ENCODE results near the gene CCDC12. TPM values are rescaled to one million over a fixed set of nuclear protein-coding genes. Genes with fewer than 3 reads are reported as not detected.

Gene CCDC12
- total RNA-seq, 6 experiments from 2014 or later = 14.6 to 24.2 (median 17.0) TPM

GRCh38 chr3:47016086-47016933 is 39.8 kb upstream of the CCDC12 start:
- no peaks in the 10 kb centered on the region for H3K9me3 ChIP-seq
- H3K27ac ChIP-seq = peak overlapping the region in 1 of 3 donors; percentile 33
- 75% methylated on average over 4 of the region's 4 CpGs for WGBS (ENCODE audit: insufficient coverage, low coverage, low lambda C conversion rate, missing lambda C conversion rate)
- intact Hi-C loops (cut with DNase I) = no loop called here
- DNase-seq (peak in 1 of 3 donors; percentile 78), ATAC-seq (peak; percentile 49 to 75 (median 66))
- H3K4me1 ChIP-seq = peaks cover 0 to 37% (median 15%) of the 10 kb centered on the region in 4 donors
- no peak overlapping the region for H3K4me3 ChIP-seq
- peaks cover 0 to 12% (median 0%) of the 10 kb centered on the region in 4 donors for H3K36me3 ChIP-seq
- no peak for TF ChIP-seq POLR2A (IDR thresholded peaks at IDR 0.05)
- TF ChIP-seq CTCF (IDR thresholded peaks at IDR 0.05) = no peak
- H3K27me3 ChIP-seq = no peaks in the 10 kb centered on the region

- no peak for TF ChIP-seq CTCF (IDR thresholded peaks at IDR 0.05)
- TF ChIP-seq POLR2A (IDR thresholded peaks at IDR 0.05) = no peak
- ATAC-seq = peak in 3 of 4 donors; percentile 16 to 53 (median 21)
- peaks cover 0 to 34% (median 15%) of the 10 kb centered on the region in 4 donors for H3K4me1 ChIP-seq
- intact Hi-C loops (cut with DNase I) = no loop called here
- peaks cover 0 to 12% (median 0%) of the 10 kb centered on the region in 4 donors for H3K36me3 ChIP-seq
- no peaks in the 10 kb centered on the region for H3K27me3 ChIP-seq
- DNase-seq = peak in 1 of 3 donors; percentile 48
- H3K4me3 ChIP-seq = no peak overlapping the region
- no peaks in the 10 kb centered on the region for H3K9me3 ChIP-seq
- H3K27ac ChIP-seq = peak overlapping the region in 1 of 3 donors; percentile 5
Observed at GRCh38 chr3:47015151-47015550, 38.6 kb upstream of the CCDC12 start.

GRCh38 chr3:47014036-47014435 is 37.5 kb upstream of the CCDC12 start:
- no peaks in the 10 kb centered on the region for H3K27me3 ChIP-seq
- H3K36me3 ChIP-seq = peaks cover 0 to 4% (median 0%) of the 10 kb centered on the region in 4 donors
- no peaks in the 10 kb centered on the region for H3K9me3 ChIP-seq
- intact Hi-C loops (cut with DNase I) = no loop called here
- H3K4me3 ChIP-seq = no peak overlapping the region
- peaks cover 0 to 34% (median 15%) of the 10 kb centered on the region in 4 donors for H3K4me1 ChIP-seq
- DNase-seq (no peak), ATAC-seq (no peak)
- no peak for TF ChIP-seq CTCF (IDR thresholded peaks at IDR 0.05)
- TF ChIP-seq POLR2A (IDR thresholded peaks at IDR 0.05) = no peak
- H3K27ac ChIP-seq = no peak overlapping the region

- DNase-seq = no peak
- ATAC-seq = no peak
- no peak overlapping the region for H3K27ac ChIP-seq
- H3K4me3 ChIP-seq = no peak overlapping the region
- no peaks in the 10 kb centered on the region for H3K27me3 ChIP-seq
- no peak for TF ChIP-seq CTCF (IDR thresholded peaks at IDR 0.05)
- no peak for TF ChIP-seq POLR2A (IDR thresholded peaks at IDR 0.05)
- H3K9me3 ChIP-seq = no peaks in the 10 kb centered on the region
- WGBS (ENCODE audit: insufficient coverage, low coverage, low lambda C conversion rate, missing lambda C conversion rate) = no CpG with 5 or more reads among the region's 3 CpGs
- H3K4me1 ChIP-seq = peaks cover 0 to 38% (median 17%) of the 10 kb centered on the region in 4 donors
- H3K36me3 ChIP-seq = no peaks in the 10 kb centered on the region
- intact Hi-C loops (cut with DNase I) = no loop called here
Observed at GRCh38 chr3:47013231-47013630, 36.7 kb upstream of the CCDC12 start.
